NCI-H748 (cell line): ENCODE data around the gene PHF19.

Source experiments
- DNase-seq: peaks from one replicate; lab custom pipeline; 2025; ENCODE audit not compliant: unreplicated experiment; lab: John Stamatoyannopoulos, UW

Gene PHF19

DNA sequence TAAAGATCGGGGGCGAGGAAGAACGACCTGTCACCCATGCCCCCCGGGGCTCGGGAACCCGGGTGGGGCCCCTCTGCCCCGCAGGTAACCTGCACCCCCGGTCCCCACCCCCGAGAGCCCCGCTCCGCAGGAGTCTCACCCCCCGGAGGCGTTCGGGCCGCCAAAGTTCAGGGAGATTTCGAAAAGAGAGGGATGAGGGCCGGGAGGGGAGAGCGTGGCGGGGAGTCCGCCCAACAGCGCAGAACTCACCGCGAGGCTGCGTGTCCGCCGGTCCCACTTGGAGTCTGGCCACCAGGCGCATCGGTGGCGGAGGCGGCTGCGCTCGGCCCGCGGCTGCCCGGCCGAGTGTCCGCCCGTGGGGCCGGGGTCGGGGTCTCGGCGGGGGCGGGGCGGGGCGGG lies at the start of gene PHF19:
Gene PHF19, minus strand, starts transcription at position 347 of the 399 bp plus-strand sequence. CDS start 2,447 bp downstream, outside the sequence.
- DNase-seq, result no peak

DNA sequence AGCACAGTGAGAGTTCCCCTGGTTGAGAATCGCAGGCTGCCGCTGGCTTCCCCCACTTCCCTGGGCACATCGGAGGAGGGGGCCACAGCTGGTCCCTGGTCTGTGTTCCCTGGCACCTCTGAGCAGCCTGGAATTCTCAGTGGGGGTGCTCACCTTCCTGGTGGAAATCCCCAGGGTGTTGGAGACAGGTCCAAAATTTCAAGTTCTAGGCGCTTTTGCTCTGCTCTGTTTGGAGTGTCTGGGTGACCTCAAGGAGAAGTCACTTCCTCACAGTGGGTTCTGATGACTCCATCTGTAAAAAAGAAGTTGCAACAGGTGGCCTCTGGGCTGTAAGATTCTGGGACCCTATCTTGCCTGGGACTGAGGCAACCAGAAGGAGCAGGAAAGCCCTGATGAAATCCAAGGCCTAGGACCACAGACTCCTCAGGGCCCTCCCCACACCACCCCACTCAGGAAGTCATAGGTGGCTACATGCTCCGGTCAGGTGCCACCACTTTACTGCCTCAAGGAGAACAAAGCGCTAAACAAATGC lies 49.5 kb upstream of the PHF19 start, which contains the start of gene TRAF1:
Gene TRAF1, minus strand, starts transcription at position 400 of the 532 bp plus-strand sequence. CDS start 721 bp downstream, outside the sequence.
- DNase-seq, result no peak

DNA sequence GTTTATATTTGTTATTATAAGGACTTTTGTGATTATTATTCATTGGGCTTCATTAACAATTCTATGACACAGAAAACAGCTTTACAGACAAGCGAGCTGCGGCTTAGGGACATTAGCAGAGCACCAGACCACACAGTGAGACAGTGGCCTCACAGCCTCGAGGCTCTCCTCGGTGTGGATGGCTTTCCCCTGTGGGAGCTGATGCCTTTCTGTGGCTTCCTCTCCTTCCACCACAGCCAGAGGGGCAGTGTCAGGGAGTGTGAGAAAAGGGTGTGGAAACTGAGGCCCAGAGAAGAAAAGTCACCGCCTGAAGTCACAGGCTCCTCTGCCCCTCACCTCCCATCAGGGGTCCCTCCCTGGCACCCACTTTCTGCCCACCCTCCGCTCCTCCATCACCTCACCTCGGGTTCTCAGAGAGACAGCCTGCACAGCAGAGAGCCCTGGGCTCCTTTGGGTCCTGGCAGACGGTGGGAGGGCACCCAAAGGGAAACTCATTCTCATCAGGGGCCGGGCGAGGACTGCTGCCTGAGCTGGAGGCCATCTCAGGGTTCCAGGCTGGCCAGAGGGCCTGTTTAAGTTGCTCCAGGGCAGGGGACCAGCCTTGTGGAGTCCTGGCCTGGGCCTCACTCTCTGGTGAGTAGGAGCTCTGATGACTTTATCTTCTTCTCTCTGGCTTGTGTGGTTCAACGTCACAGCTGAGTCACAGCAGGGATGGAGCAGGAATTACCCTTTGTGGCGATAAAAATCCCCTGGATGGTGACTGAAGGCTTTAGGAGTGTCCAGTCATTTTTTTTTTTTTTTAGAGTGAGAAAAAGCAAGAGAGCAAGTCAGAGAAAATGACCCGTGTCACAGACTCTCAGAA lies 48.8 kb upstream of the PHF19 start:
- DNase-seq, result no peak

DNA sequence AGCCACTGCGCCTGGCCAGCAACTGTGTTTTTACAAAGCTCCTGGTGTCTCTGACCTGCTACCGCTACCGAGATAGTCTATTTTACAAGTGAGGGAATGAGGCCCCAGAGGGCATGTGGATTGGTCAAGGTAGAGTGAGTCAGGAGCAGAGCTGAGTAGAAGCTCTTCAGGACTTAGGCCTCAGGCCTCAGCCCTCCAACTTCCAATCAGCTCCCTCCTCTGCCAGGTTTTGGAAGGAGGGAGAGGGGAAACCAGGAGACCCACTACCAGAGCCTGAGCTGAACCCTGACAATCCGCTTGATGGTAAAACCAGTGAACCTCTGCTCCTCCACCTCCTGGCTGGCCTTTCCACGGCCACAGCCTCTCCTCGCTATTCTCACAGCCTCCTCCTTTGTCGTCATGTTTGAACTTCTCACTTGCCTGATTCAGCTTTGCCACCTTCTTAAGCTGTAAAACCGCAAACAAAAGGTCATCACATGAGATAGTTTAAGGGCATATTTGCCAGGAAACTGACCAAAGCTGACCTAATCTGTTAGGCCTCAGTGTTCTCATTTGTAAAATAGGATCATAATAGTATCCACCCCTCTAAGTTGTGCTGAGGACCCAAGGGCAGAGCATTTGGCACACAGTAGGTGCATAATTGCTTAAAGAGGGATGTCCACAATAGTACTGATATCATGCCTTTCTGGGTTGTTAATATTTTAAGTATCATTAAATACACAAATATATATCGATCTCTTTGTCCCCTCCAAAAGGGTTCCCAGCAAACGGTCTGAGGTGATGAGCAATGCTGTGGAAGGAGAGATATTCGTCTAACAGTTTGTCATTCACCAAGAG lies 47.9 kb upstream of the PHF19 start:
- DNase-seq, result no peak

DNA sequence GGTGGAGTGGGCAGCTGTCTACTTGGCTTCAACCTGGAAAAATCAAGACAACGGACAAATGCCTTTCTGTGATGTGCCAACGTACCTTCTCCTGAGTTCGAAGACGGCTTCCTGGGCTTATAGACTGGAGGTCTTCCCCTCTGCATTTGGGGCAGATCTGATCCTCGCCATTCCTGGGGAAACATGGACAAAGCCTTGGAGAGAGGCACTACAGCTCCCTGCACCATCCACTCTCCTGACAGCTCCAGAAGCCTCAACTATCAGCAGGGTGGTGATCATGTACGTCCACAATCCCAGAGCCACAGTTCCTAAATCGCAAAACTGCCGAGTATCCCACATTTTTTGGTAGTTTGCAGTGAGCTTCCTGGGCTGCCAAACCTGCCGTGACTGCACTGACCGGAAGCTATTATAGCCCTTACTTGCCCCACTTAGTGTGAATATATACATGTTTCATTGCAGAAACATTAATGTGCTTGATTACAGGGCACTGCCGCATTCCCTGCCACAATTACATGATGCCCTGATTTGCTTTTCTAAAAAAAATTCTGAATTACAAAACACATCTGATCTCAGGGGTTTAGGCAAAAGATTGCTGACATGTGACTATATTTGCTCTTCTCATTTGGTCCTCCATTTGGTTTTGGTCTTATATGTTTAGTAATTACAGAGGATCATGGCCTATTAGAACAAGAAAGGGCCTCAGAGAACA lies 46.8 kb upstream of the PHF19 start:
- DNase-seq, result no peak

DNA sequence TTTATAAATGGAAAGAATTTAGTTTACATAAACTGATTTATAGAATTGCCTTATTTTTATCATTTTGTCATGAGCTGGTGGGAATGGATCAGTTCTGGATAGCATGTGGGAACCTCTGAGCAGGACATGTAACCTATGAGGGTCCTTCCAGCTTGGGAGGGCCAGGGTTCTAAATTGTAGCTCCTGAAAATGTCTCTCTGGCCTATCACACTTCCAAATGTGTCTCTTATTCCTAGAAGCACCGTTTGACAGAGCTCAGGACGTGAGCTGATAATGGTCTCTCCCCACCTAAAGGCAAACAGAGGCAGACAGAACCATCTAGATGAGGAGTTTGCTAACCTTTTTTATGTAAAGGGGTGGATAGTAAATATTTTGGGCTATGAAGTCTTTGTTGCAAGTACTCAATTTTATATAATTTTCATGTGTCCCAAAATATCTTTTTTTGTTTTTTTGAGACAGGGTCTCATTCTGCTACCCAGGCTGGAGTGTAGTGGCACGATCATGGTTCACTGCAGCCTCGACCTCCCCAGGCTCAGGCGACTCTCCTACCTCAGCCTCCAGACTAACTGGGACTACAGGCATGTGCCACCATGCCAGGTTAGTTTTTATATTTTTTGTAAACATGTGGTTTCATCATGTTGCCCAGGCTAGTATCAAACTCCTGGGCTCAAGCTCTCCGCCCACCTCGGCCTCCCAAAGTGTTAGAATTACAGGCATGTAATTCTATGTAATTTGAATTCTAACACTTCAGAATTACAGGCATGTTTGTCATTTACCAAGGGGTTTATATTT lies 45.6 kb upstream of the PHF19 start:
- no peak for DNase-seq

DNA sequence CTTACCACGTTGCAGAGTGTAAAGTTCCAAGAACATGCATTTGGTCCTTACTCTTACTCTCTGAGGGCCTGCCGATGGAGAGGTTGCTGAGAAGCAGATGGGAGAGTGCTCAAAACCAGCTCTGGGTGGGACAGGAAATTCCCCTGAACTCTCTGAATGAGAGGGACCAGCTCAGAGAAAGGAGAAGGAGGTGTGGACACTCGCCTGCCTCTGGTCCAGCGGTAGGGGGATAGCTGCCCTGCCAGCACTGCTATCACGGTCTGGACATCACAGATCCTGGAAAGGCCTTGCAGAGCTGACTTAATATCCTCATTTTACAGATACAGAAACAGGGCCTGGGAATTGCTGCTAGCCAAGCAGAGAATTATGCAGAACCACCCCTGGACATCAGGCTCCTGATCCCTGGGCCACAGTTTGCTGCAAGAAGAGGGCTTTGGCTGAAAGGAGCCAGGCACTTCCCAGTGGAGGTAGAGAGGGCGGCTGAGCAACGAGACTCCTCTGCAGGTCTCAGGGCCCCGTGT lies 44.7 kb upstream of the PHF19 start:
- DNase-seq, result no peak

DNA sequence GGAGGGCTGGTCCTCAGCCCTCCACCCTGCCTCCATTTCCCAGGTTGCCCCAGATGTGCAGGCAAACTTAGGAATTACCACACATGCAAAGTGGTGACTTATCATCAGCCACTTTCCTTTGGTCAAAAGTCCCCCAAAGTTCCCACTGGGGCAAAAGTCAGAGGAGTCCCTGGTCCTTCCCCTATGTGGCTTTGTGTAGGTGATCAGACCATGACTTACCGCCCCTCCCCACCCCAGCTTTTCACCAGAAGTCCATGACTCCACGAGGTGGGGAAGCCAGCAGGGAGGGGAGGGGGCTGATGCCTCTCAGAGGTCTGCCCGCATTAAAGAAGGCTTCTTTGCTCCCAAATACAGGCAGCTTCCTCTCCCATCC lies 43.8 kb upstream of the PHF19 start:
- no peak for DNase-seq

DNA sequence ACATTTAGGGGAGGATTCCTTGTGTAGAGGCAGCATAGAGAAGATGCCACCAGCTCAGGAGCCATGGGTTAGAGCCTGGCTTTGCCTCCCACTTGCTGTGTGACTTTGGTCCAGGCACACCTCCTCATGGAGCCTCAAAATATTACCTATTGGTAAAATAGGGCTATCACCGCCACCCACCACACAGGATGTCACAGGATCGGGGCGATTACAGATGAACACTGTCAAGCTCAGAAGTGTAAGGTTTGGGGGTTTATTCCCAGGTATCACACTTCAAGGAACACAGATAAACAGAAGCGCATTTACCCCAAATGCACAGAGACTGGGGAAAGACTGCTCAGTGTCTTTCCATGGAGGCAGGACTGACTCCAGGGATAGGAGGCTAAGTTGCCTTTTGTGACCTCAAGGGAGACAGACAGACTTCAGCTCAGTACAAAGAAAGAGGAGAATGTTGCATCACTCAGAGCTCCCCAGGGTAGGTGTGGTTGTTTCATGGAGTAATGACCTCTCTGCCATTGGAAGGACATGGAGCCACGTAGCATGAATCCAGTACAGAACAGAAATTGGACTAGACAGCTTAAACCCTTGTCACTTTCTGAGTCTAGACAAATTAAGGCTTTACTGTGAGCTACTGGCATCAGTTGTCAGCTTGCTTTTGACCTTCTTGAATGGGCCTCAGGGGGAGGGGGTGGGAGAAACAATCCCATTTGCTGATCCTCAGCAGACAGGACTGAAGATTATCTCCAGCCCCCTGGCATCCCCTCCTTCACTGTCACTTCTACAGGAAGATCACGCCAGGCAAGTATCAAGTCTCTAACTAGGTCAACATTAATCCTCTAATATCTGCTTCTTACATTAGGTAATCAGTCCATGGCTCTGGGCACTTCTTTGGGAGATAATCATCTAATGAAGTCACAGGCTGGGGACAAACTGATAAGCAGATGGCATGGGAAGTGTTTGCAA lies 43.1 kb upstream of the PHF19 start:
- no peak for DNase-seq

DNA sequence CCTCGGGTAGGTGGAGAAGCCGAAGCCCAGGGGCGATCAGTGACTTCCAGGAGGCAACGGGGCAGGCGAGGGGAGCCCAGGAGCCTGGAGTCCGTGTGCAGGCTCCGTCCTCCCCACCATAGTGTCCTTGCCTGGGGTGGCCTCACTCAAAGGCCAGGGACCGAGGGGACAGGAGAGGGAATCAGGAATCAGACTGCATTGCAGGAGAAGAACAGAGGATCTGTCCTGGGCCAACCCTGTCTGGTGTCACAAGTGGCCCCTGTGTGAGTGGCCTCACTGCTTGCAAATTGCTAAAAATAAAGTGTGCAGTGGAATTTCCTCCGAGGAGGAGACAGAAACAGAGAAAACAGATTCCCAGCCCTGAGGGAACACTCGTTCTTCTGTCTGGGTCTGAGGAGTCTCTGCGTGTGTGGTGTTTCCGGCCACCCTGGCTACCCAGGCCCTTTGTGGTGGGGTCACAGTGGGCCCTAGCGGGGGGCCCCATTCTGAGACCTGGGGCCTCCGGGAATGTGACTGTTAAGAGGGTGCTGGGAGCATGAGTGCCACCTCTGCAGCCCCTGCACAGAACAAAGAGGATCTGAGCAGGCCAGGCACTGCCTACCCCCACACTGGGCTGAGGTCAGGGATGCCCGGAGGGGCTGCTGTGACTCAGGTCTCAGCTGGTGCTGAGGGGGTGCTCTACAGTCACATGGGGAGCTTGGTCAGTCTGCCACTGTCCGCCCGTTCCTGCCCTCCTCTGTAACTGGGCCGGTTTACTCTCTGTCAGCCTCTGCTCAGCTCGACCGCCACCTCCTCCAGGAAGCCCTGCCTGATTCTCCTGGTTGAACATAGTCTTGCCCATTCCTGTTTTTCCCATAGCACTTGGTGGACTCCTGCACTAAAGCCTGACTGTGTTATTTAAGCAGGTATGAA lies 42.2 kb upstream of the PHF19 start:
- DNase-seq, result no peak

DNA sequence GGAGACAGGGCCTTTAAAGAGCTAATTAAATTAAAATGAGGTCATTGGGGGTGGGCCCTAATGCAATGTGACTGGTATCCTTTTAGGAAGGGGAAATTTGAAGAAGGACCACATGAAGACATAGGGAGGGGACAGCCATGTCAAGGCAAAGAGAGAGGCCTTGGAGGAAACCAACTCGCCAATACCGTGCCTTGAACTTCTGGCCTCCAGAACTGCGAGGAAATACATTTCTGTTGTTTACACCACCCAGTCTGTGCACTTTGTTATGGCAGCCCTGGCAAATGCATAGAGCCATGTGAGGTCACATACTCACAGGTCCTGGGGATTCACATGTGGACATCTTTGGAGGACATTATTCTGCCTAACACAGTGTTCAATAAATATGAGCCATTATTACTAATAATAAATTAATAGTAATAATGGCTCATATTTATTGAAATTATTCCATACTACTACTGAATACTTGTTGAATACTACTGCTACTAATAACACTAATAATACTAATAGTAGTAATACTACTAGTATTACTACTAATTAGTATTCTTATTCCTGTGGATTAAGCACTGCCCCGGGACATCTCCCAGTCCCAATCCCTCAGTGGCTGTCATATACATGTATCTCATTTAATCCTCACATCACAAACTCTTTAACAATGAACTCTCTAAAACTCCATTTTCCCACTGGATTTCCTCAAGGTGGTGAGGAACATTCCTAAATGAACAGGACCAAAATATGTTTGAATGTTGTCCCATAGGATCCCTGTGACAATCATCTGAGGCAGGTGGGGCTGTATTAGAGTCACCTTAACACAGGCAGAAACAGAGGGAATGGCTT lies 41.2 kb upstream of the PHF19 start:
- DNase-seq, result no peak

DNA sequence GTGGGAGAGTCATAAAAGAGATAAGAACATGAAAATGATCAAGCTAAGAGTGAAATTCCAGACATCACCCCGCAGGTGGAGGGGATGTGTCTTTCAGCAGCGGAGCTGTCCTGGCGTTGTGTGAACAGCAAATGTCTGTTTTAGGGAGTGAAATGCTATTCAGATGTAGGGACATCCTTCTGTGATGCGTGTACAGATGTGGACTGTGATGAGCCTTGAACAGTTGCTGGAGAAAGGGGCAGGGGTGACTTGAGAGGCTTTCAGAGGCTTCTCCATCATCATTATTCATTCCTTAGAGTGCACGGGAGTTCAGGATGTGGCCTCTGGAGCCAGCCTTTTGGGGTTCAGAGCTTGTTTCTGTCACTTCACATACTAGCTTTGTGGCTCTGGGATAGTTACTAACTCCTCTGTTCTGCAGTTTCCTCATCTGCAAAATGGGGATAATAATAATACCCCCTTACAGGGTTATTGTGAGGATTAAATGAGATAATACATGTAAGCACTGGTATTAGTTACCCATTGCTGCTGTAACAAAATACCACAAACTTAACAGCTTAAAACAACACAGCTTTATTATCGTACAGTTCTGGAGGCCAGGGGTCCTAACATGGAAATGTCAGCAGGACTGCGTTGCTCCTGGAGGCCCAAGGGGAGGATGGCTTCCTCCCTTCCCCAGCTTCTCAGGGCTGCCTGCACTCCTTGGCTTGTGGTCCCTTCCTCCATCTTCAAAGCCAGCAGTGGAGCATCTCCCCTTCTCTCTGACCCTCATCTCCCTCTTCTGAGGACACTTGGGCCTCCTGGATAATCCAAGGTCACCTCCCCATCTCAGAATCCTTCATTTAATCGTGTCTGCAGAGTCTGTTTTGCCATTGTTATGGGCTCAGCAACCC lies 40.2 kb upstream of the PHF19 start:
- DNase-seq, result no peak

DNA sequence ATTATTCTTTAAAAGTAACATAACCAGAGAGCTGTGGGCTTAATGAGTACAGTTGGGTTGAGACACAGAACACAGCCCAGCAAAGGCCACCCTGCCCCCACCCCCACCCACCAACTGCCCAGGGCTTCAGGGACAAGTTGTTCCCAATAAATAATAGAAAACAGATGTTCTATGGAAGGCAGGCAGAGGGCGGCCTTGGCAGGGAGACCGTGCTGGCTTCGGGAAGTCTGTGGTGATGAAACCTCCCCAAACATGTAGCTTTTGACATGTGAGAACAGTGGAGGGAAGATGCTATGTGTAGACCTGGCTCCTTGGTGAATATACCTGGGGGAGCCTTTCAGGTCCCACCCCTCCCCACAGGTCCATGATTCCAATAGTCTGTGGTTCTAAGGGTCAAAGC lies 39.6 kb upstream of the PHF19 start:
- DNase-seq, result no peak

DNA sequence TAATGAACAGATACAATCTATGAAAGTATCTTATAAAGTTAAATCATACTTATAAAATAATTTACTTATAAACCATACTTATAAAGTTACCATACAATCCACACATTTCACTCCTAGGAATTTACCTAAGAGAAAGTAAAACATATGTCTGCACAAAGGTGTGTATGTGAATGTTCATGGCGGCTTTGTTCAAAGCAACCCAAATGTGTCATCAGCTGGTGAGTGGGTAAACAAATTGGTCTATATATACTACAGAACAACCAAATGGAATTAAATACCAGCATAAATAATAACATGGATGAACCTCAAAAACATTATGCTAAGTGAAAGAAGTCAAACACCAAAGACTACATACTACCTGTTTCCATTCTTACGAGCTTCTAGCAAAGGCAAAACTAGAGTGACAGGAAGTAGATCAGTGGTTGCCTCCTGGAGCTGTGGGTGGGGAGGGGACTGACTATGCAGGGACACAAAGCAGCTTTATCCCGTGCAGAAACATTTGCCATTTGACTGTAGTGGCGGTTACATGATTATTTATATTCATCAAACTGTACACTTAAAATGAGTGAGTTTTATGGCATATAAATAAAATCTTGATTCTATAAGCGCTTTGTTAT lies 39.0 kb upstream of the PHF19 start:
- no peak for DNase-seq

DNA sequence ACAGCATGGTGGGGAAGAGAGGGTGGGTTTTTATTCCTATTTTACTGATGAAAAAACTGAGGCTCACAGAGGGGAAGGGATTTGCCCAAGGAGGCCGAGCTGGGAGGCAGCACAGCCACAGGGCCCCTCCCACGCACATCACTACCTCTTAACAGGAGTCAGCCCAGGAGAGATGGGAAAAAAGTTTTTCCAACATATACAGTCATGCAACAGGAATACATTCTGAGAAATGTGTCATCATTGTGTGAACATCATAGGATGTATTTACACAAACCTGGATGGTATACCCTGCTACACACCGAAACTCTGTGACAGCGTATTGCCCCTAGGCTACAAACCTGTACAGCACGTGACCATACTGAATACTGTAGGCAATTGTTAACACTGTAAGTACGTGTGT lies 38.0 kb upstream of the PHF19 start:
- DNase-seq, result no peak

DNA sequence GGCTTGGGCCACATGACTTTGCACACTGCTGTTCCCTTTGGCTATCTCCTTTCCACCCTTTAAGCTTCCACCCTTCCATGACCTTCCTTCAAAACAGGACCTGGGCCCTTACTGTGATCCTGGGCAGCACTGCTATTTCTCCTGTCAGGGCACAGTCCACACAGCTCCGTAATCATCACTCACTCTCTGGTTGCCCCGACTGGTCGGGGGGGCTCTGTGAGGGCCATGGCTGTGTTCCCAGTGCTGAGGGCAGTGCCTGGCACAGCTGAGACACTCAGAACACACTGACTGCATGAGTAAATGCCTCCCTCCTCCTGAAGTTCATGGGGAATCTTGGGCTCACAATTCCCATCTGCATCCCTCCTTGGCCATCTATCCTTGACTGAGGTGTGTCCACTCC lies 37.4 kb upstream of the PHF19 start:
- no peak for DNase-seq
